Measurements from ENCODE around the gene LILRB4. TPM values are rescaled to one million over a fixed set of nuclear protein-coding genes. Genes with fewer than 3 reads are reported as not detected.
"Not testable (repeated sequence)": the region's sequence is repeated elsewhere in the genome, so short reads cannot be mapped to it uniquely, and the experiment has no call there.

LILRB4 gene
- total RNA-seq, 1 donor from 2014 or later = not detected

DNA sequence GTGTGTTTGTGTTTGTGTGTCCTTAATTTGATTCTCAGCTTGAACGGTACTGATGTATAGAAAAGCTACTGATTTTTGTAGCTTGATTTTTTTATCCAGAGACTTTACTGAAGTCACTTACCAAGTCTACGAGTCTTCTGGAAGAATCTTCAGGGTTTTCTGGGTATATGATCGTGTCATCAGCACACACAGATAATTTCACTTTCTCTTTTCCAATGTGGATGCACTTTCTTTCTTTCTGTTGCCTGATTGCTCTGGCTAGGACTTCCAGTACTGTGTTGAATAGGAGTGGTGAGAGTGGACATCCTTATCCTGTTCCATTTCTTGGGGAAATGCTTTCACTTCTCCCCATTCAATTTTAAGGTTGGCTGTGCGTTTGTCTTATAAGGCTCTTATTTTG lies 40.4 kb upstream of the LILRB4 start:
- Mint-ChIP-seq H3K36me3 (no peaks in the 10 kb centered on the region), H3K9me3 (peaks cover 54% of the 10 kb centered on the region), H3K4me3 (no peak overlapping the region), H3K27ac (no peak overlapping the region), H3K4me1 (no peaks in the 10 kb centered on the region), H3K27me3 (ENCODE audit: low read depth) (no peaks in the 10 kb centered on the region)
- no peak for DNase-seq (ENCODE audit: low spot score in 2 of 2, unreplicated experiment in 2 of 2)
- TF ChIP-seq CTCF (IDR thresholded peaks at IDR 0.05; ENCODE audit: unreplicated experiment) = no peak

GRCh38 chr19:54624234-54624633 lies 38.6 kb upstream of the LILRB4 start:
- not testable (repeated sequence) for H3K27ac Mint-ChIP-seq

DNA sequence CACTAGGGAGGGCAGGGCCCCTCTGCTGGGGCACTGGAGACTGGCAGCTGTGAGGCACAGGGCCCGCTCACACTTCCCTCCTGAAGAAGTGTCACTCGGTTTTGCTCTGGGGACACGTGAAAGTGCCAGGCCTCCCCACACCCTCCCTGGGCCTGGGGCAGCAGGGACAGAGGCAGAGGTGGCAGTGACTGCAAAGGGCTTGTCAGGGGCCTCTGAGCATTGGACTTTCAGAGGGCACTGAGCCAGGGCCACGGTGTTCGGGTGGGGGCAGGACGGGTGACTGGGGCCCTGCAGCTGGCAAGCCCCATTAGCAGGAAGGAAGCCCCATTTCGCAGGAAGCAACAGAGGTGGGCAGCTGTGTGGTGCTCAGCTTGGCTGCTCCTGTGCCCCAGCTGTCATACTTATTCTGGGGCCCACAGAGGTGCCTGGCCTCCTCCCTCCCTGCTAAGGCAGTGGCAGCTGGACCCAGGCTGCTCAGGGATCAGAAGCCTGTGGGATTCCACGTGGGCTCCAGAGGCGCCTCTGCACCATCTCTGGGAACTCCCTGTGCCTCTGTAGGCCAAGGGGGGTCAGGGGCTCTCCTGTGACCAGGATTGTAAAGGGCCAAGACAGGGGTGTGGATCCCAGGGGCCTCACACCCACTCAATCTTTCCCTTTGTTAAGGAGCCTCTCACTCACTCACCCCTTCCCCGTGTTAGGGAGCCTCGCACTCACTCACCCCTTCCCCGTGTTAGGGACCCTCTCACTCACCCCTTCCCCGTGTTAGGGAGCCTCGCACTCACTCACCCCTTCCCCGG lies 37.7 kb upstream of the LILRB4 start:
- DNase-seq (ENCODE audit: low spot score in 2 of 2, unreplicated experiment in 2 of 2) = not testable (repeated sequence)
- H3K9me3 Mint-ChIP-seq = peaks cover 55% of the 10 kb centered on the region

More at GRCh38 chr19:54624234-54624633, 38.6 kb upstream of the LILRB4 start:
- not testable (repeated sequence) for DNase-seq (ENCODE audit: low spot score in 2 of 2, unreplicated experiment in 2 of 2); H3K36me3 Mint-ChIP-seq; H3K4me3 Mint-ChIP-seq; H3K27me3 Mint-ChIP-seq (ENCODE audit: low read depth); H3K4me1 Mint-ChIP-seq
- H3K9me3 Mint-ChIP-seq = peaks cover 53% of the 10 kb centered on the region

DNA sequence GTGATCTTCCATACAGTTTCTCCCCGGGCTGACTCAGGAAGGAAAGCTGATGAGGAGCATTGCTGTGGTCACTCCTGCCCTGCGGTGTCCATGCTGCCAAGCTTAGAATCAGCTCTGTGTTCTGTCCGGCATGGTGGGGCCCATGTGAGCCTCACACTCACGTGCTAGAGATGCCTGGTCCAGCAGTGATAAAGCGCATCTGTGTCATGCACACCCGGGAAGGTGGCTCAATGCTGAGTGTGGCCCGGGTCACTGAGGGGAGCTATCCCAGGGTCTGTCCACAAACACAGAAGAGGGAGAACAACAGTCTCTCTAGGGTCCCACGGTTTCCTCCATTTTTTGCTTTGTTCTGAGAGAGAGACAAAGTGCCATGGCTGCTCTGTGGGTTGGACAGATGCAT lies 36.0 kb upstream of the LILRB4 start:
- H3K27ac Mint-ChIP-seq = no peak overlapping the region
- H3K4me3 Mint-ChIP-seq = no peak overlapping the region
- peaks cover 2% of the 10 kb centered on the region for H3K36me3 Mint-ChIP-seq
- no peaks in the 10 kb centered on the region for H3K27me3 Mint-ChIP-seq (ENCODE audit: low read depth)
- no peak for DNase-seq (ENCODE audit: low spot score in 2 of 2, unreplicated experiment in 2 of 2)
- H3K9me3 Mint-ChIP-seq = peaks cover 52% of the 10 kb centered on the region
- no peak for TF ChIP-seq CTCF (IDR thresholded peaks at IDR 0.05; ENCODE audit: unreplicated experiment)
- H3K4me1 Mint-ChIP-seq = no peaks in the 10 kb centered on the region

More for the DNA sequence above, 37.7 kb upstream of the LILRB4 start:
- not testable (repeated sequence) for H3K36me3 Mint-ChIP-seq; H3K27ac Mint-ChIP-seq; H3K4me3 Mint-ChIP-seq; H3K27me3 Mint-ChIP-seq (ENCODE audit: low read depth); H3K4me1 Mint-ChIP-seq

GRCh38 chr19:54627912-54628311 lies 34.9 kb upstream of the LILRB4 start:
- not testable (repeated sequence) for H3K27ac Mint-ChIP-seq; H3K4me3 Mint-ChIP-seq; H3K27me3 Mint-ChIP-seq (ENCODE audit: low read depth); DNase-seq (ENCODE audit: low spot score in 2 of 2, unreplicated experiment in 2 of 2); H3K4me1 Mint-ChIP-seq; H3K36me3 Mint-ChIP-seq
- H3K9me3 Mint-ChIP-seq = peaks cover 44% of the 10 kb centered on the region

DNA sequence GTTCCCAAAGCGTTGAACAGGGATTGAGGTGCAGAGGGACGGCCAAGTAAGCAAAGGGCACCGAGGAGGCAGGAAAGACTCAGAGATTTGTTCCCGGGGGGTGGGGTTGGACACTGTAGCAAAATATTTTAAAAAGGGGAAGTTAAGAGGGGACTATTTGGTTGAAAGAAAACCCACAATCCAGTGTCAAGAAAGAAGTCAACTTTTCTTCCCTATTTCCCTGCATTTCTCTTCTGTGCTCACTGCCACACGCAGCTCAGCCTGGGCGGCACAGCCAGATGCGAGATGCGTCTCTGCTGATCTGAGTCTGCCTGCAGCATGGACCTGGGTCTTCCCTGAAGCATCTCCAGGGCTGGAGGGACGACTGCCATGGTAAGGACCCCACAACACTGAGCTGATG lies 32.5 kb upstream of the LILRB4 start, which contains the start of gene LILRB1:
Gene LILRB1, plus strand, starts transcription at position 223 of the 400 bp plus-strand sequence. CDS start 590 bp downstream, outside the sequence.
- DNase-seq (ENCODE audit: low spot score in 2 of 2, unreplicated experiment in 2 of 2); H3K4me1 Mint-ChIP-seq; H3K27me3 Mint-ChIP-seq (ENCODE audit: low read depth); H3K36me3 Mint-ChIP-seq; H3K27ac Mint-ChIP-seq; H3K4me3 Mint-ChIP-seq: not testable (repeated sequence)
- peaks cover 34% of the 10 kb centered on the region for H3K9me3 Mint-ChIP-seq

- TF ChIP-seq CTCF (IDR thresholded peaks at IDR 0.05; ENCODE audit: unreplicated experiment) = no peak
- no peak overlapping the region for H3K4me3 Mint-ChIP-seq
- H3K4me1 Mint-ChIP-seq = no peaks in the 10 kb centered on the region
- peaks cover 4% of the 10 kb centered on the region for H3K36me3 Mint-ChIP-seq
- DNase-seq (ENCODE audit: low spot score in 2 of 2, unreplicated experiment in 2 of 2) = no peak
- H3K27me3 Mint-ChIP-seq (ENCODE audit: low read depth) = no peaks in the 10 kb centered on the region
- H3K27ac Mint-ChIP-seq = no peak overlapping the region
- H3K9me3 Mint-ChIP-seq = peaks cover 33% of the 10 kb centered on the region
These were observed 32.0 kb upstream of the LILRB4 start for GRCh38 chr19:54630782-54631181.

DNA sequence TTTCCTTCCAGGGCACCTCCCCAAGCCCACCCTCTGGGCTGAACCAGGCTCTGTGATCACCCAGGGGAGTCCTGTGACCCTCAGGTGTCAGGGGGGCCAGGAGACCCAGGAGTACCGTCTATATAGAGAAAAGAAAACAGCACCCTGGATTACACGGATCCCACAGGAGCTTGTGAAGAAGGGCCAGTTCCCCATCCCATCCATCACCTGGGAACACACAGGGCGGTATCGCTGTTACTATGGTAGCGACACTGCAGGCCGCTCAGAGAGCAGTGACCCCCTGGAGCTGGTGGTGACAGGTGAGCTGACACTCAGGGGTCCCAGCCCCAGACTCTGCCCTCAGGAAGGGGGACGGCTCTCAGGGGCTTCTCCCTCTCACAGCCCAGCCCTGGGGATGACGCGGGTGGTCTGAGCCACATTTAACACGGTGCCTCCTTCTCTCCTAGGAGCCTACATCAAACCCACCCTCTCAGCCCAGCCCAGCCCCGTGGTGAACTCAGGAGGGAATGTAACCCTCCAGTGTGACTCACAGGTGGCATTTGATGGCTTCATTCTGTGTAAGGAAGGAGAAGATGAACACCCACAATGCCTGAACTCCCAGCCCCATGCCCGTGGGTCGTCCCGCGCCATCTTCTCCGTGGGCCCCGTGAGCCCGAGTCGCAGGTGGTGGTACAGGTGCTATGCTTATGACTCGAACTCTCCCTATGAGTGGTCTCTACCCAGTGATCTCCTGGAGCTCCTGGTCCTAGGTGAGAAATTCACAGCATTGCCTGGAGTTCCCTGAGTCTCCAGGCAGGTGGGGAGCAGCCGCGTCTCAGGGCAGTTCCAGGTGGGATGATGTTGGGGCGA lies 31.1 kb upstream of the LILRB4 start:
- H3K27ac Mint-ChIP-seq; H3K4me1 Mint-ChIP-seq; H3K36me3 Mint-ChIP-seq; H3K27me3 Mint-ChIP-seq (ENCODE audit: low read depth); DNase-seq (ENCODE audit: low spot score in 2 of 2, unreplicated experiment in 2 of 2); H3K4me3 Mint-ChIP-seq: not testable (repeated sequence)
- peaks cover 24% of the 10 kb centered on the region for H3K9me3 Mint-ChIP-seq

DNA sequence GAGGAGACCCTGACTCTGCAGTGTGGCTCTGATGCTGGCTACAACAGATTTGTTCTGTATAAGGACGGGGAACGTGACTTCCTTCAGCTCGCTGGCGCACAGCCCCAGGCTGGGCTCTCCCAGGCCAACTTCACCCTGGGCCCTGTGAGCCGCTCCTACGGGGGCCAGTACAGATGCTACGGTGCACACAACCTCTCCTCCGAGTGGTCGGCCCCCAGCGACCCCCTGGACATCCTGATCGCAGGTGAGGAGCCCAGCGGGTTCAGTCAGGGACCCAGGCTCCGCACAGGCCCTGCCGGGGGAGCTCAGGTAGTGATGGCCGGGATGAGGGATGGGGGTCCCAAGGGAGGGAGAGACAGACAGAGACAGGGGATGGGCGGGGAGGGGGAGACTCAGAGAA lies 30.3 kb upstream of the LILRB4 start:
- not testable (repeated sequence) for H3K27ac Mint-ChIP-seq; DNase-seq (ENCODE audit: low spot score in 2 of 2, unreplicated experiment in 2 of 2); H3K4me3 Mint-ChIP-seq; H3K27me3 Mint-ChIP-seq (ENCODE audit: low read depth); H3K4me1 Mint-ChIP-seq; H3K36me3 Mint-ChIP-seq
- peaks cover 25% of the 10 kb centered on the region for H3K9me3 Mint-ChIP-seq
